CMK (cell line): ENCODE measurements around the gene ACTR1A.

Experiments
- DNase-seq: peaks from one replicate; pipeline ENCODE4 v3.0.0-alpha.2; 2010; ENCODE audit warnings: low read depth

Gene ACTR1A

GRCh38 chr10:102453502-102453901, 49.0 kb downstream of the ACTR1A start:
- no peak for DNase-seq

GRCh38 chr10:102452672-102453340, 49.7 kb downstream of the ACTR1A start:
- DNase-seq: no peak

GRCh38 chr10:102451105-102451969, 51.2 kb downstream of the ACTR1A start, which contains the start of gene C10orf95:
Gene C10orf95, minus strand, starts transcription at chr10:102451543. Its CDS starts 450 bp downstream, at chr10:102451093.
- DNase-seq: no peak

- peak; percentile 84 for DNase-seq
Observed at GRCh38 chr10:102450374-102451104, 52.0 kb downstream of the ACTR1A start.

GRCh38 chr10:102450124-102450373, 52.5 kb downstream of the ACTR1A start:
- DNase-seq: no peak

GRCh38 chr10:102449321-102450123, 53.0 kb downstream of the ACTR1A start:
- DNase-seq: peak; percentile 66

GRCh38 chr10:102444851-102445250, 57.7 kb downstream of the ACTR1A start:
- no peak for DNase-seq

GRCh38 chr10:102438374-102438773, 64.1 kb downstream of the ACTR1A start:
- DNase-seq: no peak

GRCh38 chr10:102437515-102437914, 65.0 kb downstream of the ACTR1A start:
- DNase-seq: no peak

- no peak for DNase-seq
Observed at GRCh38 chr10:102436312-102436711, 66.2 kb downstream of the ACTR1A start.

- peak; percentile 92 for DNase-seq
Observed at GRCh38 chr10:102435529-102436233, 66.8 kb downstream of the ACTR1A start.

- DNase-seq: no peak
Observed at GRCh38 chr10:102435133-102435497, 67.4 kb downstream of the ACTR1A start.

- peak; percentile 70 for DNase-seq
Observed at GRCh38 chr10:102434394-102435132, 67.9 kb downstream of the ACTR1A start.

- DNase-seq: peak; percentile 88
Observed at GRCh38 chr10:102433619-102434046, 68.9 kb downstream of the ACTR1A start.

- DNase-seq: peak; percentile 97
Observed at GRCh38 chr10:102432162-102432950, 70.2 kb downstream of the ACTR1A start, which contains the start of gene CUEDC2. Gene CUEDC2, minus strand, starts transcription at chr10:102432574. Its CDS starts 7,386 bp downstream, at chr10:102425188.

- DNase-seq: no peak
Observed at GRCh38 chr10:102431452-102432124, 70.9 kb downstream of the ACTR1A start.

- DNase-seq: no peak
Observed at GRCh38 chr10:102429468-102429867, 73.0 kb downstream of the ACTR1A start.
